Transverse colon (tissue), 3 donors: ENCODE data around the gene MAPKBP1.

ENCODE experiments used
- EP300 ChIP-seq: sonication (generic); formaldehyde crosslinking; IDR thresholded peaks from one replicate; pipeline ENCODE4 v1.6.1; 2017; ENCODE audit warnings: antibody characterized with exemption, low read depth
- POLR2A ChIP-seq: fragments of 450-650 bp; IDR thresholded peaks from one replicate; pipeline ENCODE4 v1.6.1; 2016; ENCODE audit warnings: antibody characterized with exemption, mild to moderate bottlenecking, moderate library complexity
- TF ChIP-seq, protein P1 (sequence below), 5 experiments: fragments of 200-600 bp in 3 of 5; fragments of 450-650 bp in 2 of 5; sonication (generic) in 3 of 5; IDR thresholded peaks; 1 replicate in 2 of 5; 2 replicates in 3 of 5; pipeline ENCODE4 v1.5.1; 2016 to 2017; ENCODE audit warnings: antibody characterized with exemption in 5 of 5, inconsistent platforms in 3 of 5, mild to moderate bottlenecking in 2 of 5, moderate library complexity in 1 of 5

DNA sequence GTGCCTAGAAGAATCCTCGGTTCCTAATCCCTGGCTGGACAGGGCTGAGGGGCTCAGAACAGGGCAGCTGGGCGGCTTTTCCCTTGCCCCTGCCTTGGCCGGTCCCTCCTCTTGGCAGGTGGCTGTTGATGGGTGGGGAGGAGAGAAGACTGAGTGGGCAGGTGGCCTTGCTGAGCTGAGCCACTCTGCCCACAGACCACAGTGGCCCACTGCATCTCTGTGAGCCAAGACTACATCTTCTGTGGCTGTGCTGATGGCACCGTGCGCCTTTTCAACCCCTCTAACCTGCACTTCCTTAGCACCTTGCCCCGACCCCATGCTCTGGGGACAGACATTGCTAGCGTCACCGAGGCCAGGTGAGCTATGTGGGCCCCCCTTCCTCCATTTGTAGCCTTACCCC, 39.1 kb downstream of the MAPKBP1 start:
- TF ChIP-seq POLR2A = no peak
- TF ChIP-seq, protein P1, sequence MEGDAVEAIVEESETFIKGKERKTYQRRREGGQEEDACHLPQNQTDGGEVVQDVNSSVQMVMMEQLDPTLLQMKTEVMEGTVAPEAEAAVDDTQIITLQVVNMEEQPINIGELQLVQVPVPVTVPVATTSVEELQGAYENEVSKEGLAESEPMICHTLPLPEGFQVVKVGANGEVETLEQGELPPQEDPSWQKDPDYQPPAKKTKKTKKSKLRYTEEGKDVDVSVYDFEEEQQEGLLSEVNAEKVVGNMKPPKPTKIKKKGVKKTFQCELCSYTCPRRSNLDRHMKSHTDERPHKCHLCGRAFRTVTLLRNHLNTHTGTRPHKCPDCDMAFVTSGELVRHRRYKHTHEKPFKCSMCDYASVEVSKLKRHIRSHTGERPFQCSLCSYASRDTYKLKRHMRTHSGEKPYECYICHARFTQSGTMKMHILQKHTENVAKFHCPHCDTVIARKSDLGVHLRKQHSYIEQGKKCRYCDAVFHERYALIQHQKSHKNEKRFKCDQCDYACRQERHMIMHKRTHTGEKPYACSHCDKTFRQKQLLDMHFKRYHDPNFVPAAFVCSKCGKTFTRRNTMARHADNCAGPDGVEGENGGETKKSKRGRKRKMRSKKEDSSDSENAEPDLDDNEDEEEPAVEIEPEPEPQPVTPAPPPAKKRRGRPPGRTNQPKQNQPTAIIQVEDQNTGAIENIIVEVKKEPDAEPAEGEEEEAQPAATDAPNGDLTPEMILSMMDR (IDR thresholded peaks at IDR 0.05) = no peak
- no peak for TF ChIP-seq EP300
